G401.6 (cell line): ENCODE measurements around the gene CREB5.
"Not testable (repeated sequence)": the region's sequence is repeated elsewhere in the genome, so short reads cannot be mapped to it uniquely, and the experiment has no call there.

Experiments
- FAIRE-seq: peaks from 2 replicates; lab custom pipeline; 2012; peaks lifted over from hg19 to GRCh38; lab: Jason Lieb, UNC

The CREB5 gene, protein sequence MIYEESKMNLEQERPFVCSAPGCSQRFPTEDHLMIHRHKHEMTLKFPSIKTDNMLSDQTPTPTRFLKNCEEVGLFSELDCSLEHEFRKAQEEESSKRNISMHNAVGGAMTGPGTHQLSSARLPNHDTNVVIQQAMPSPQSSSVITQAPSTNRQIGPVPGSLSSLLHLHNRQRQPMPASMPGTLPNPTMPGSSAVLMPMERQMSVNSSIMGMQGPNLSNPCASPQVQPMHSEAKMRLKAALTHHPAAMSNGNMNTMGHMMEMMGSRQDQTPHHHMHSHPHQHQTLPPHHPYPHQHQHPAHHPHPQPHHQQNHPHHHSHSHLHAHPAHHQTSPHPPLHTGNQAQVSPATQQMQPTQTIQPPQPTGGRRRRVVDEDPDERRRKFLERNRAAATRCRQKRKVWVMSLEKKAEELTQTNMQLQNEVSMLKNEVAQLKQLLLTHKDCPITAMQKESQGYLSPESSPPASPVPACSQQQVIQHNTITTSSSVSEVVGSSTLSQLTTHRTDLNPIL

DNA sequence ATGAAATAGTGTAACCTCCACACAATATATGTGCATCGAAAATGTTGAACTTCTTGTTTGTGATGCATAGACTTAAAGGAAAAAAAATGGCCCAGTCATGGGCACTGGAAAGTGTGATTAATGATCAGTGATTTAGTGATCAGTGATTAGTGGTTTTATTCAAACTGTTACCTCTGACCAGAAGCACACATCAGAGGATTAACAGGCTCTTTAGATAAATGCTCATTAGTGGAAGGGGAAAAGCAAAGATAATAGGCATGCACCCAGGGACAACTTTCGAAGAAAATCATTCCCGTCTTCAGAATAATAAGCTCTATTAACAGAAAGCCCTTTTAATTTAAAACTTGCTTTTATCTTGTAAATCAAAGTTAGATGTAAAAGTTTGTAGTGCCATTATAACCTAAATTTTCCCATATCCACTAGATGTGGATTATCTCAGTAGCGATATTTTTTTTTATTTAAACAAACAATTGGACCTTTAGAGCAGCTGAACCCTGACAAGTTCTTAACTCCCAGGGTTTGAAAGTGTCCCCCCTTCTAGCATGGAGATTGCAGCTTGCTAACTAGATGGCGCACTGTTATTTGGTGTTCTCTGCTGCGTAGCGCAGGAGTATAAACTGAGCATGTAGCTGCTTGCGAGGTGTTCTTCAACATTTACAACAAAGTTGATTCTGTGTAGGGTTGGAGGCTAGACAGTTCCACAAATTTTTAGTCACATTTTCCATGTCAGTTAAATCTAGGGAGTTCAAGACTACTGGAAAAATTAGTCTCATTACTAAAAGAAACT lies at the start of gene CREB5:
CREB5 (plus strand) TSS at position 643 of the 787 bp plus-strand sequence. CDS start 397 bp downstream, outside the sequence.
- no peak for FAIRE-seq

DNA sequence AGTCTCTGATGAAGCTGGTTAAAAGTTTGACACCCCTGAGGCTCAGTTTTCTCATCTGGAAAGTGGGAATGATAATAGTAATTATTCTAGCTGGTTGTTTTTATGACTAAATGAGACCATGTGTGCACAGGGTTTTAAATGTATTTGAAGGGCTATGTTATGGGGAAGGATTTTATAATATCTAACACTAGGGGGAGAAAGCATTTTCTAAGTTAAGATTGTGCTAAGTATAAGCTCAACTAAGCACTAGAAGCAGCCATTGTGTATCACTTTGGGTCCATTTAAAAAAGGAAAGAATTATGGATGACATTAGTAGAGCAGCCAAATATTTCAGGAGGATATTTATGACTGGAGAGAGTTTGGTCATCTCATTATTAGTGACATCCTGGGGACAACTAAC lies 49.5 kb upstream of the CREB5 start:
- no peak for FAIRE-seq

DNA sequence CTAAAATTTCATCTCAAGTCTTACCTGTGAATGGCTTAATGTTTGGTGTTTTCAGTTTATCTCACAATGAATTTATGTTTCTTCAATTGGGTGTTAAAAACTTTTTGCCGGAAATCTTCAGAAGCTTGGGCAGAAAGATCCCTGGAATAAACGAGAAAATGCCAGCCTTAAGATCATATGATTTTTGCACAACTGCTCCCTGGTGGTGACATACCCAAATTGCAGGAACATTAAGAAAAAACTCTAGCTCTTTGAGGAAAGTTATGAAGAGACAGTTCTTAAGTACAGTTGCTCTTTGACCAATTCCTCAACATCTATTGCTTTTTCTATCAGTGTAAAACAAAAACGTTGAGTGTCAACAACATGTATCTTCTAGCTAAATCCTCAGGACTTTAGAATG lies 48.2 kb upstream of the CREB5 start:
- FAIRE-seq: no peak

DNA sequence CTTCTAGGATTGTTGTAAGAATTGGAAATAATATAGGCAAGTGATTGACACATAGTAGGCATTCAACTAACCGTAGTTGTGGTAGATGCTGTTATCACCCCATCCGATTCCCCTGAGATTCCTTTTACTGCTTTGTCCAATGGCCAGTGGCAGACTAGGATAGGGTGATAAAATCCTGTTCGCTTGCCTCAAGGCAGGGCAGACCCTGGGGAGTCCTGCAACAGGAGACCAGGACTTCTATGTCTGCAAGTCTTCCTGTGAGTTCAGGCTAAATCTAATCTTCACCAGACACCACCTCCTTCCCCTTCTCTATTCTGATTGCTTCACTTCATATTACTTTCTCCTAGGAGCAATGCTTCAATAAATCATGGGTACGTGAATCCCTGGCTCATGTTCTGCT lies 42.8 kb upstream of the CREB5 start:
- FAIRE-seq: no peak

DNA sequence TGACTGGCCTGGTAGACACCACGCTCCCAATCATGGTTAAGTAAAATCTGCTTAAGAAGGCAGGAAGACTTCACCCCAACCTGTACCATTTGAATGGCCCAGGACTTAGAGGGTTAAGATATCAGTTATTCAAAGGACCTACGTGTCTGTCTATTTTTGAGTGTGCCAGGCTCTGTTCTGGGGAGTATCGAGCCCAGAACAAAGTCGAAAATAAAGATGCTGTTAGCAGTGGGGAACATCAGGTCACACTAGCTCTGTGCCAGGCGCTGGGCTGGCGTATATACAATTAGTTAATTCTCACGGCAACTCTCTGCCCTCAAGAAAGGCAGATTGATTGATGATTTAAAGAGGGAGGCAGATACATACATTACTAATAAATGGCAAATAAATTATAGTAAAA lies 40.5 kb upstream of the CREB5 start:
- no peak for FAIRE-seq

DNA sequence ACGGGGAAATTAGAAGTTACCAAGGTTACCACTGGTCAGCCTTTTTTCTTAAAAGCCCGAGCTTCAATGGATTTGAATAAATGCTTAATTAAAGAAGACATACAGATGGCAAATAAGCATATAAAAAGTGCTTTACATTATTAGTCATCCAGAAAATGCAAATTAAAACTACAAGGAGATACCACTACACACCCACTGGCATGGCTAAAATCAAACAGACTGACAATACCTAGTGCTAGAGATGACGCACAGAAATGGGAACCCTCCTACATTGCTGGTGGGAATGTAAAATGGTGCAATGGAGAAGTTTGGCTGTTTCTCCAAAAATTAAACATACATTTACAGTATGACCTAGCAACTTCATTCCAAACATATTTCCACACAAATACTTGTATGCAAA lies 38.3 kb upstream of the CREB5 start:
- no peak for FAIRE-seq

DNA sequence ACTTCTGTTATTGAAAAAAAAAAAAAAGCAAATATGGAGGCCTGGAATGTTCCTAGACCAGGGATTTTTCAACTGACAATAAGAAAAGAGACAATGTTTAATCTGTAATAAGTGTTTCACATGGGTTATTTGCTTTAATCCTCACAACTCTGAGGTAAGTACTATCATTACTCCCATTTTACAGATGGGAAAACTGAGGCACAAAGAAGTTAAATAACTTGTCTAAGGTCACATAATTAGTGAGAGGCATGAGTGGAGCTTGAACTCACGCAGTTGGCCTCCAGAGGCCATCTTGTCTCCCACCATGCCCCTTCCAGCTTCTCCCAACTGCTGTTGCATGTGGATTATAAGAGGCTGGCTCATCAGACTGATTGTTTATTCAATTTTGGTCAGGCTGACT lies 36.6 kb upstream of the CREB5 start:
- FAIRE-seq: no peak

DNA sequence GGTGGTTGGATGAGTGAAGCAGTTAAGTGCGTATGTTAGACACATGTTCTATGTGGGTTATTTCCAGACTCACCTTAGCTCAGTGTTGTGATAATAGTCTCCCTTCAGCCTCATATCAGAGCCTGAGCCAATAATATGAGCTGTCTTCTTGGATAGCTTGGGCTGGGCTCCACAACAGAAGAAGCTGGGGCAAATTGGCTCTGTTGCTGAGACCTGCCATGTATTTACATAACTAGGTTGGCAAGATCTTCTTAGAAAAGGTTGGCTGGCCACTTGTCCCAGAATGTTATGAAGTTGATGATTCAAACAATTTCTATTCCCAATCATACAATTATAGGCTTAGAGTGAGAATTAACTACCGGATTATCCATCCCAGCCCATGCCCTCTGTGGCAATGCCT lies 35.7 kb upstream of the CREB5 start:
- FAIRE-seq: no peak

DNA sequence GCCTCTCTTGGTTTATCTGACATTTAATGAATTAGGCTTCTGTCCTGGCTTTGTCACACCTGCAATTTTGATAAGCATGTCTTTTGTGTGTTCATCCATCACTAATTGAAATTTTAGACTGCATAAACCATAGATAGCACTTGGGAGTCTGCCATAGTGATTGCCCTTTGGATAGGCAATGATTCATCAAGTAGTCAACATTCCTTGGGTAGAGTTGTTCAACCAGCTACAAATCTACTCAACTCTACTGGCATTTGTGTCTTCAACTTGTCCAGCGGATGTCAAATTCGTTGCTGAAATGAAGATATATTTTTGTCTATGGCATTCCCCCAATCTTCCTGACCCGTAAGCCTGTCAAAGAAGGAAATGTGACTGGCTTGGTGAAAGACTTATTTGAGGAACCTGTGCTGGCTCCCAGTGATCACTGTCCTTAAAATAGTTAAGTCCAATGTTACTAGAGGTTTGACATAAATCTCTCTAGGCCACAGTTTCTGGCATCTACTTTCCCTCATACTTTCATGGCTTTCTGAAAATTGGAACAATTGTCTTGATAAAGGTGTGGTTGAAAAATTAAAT lies 33.7 kb upstream of the CREB5 start:
- no peak for FAIRE-seq

DNA sequence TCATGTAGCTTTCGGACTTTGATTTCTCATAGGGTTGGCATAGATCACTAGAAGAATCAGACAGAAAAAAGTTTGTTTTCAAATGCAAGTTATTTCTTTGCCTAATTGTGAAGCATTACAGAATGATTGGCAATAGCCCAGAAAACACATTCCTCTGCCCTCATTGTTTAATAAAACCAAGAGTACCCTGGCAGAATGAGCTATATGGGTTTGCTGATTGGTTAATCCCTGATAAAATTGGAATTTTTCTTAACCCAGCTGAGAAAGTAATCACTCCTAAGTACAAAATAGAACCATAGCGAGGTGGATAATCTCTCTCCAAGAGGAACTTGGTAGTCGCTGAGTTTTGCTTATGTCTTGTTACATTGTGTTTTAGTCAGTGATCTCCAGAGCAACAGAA lies 30.9 kb upstream of the CREB5 start:
- FAIRE-seq: no peak

DNA sequence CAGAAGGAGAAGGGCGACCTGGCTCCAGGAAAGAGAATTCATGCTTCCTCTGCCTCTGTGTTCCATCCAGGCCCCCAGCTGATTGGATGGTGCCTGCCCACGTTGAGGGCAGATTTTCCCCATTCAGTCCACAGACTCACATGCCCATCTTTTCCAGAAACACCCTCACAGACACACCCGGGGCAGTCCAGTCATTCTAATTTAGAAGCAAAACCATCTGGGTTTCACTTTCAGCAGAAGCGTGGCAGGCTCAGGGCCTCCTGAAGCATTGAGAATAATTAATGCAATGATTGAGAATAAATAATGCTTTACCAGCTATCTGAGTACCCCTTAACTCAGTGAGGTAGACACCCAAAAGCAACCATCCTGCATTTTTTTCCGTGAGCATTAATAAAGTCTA lies 30.2 kb upstream of the CREB5 start:
- no peak for FAIRE-seq

DNA sequence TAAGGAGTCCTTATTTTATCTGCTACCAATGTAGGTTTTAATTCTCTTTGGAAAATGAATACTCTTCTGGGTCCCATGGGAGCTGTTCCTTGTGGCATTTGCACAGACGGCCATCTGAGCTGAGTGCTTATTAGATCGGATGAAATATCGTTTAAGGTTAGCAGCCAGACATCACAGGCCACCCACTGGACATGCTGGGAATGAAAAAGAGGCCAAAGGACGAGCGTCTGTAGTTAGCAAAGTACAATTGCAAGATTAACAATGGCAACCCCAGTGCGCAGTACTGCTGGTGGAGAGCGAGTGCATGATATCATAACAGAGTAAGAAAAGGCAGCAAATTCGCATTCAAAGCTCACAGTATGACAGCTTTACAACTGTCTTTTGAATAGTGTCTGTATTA lies 28.3 kb upstream of the CREB5 start:
- no peak for FAIRE-seq

DNA sequence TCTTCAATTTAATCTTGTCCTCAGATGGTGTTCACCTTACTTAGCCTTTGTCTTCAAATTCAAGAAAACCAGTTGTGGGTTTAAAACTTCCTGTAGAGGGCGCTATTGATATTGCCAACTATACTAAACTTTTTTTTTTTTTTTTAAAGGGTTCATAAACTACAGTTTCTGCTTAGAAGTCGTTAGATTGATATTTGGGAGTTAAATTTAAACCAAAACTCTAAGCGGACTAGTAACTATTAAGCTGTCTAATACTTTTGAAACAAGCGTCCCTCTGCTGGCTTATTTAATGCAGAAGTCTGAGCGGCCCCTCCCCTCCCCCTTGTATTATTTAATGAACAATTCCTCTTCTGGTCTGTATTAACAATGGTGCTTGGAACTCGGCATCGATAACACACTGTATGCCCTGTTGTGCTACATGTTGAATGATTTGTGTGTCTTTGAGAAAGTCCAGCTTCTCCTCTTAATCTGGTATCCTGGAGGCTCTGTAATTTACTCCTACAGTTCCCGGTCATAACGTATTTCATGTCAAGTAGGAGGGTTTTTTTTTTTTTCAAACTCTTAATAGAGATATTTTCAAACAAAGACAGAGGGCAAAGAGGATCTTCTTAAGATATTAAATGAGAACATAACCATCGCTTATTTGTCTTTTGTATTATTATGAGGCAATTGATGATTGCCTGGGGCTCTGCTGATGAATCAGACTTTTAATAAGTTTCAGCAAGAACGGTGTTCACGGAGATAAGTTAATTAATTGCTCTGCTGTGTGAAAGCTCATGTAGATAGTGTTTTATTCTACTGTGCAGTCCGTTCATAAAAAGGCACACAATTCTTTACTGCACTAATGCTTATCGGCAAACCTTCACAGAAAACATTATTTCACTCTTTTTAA lies 22.6 kb upstream of the CREB5 start:
- FAIRE-seq: peak; percentile 97

DNA sequence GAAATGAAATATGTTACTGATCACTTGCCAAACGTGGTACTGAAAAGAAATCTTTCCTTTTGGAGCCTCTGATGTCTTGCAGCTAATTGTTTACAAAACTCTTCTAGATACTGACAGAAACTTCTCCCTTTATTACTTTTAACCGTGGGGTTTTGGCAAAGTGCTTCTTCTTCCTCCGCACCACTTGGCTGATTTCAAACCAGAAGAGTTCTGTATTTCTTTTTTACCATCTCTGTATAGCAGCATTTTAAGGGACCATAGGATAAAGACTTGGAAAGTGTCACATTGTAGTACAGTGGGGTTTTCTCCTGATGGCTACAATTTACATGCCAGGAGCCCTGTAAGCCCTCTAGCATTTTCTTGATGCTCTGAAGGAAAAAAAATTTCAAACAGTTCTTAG lies 21.9 kb upstream of the CREB5 start:
- FAIRE-seq: no peak

DNA sequence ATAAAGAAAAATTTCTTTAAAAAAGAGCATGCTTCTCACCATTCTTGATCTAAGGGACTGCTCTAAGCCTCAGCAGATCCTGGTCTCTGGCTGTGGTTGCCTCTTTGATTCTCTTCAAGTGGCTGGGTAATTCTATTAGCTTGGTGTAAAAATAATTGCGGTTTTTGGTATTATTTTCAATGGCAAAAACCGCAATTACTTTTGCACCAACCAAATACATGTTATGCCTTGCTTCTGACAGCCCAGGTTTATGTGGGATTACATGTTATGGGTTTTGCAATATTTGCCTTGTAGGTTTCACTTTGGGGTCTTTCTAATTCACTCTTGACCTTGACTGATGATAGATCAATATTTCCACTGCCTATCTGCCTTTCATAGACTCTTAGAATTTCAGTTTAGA lies 20.0 kb upstream of the CREB5 start:
- FAIRE-seq: no peak

DNA sequence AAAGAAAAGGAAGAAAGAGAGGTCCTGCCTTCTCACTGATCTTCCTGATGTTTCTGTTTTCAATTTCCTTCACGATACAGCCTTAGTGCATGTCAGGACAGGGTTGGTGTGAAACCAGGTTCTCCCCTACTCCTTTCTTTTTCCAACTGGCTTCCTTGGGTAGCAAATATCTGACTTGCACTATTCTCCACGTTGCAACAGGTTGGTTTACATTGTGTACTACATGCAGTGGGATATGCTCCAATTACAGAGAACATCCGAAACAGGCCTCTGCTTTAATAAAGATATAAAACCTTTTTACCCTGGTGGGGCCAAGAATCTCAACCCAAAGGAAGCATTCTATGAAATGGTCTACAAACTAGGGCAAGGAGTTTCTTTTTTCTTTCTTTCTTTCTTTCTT lies 16.9 kb upstream of the CREB5 start:
- FAIRE-seq: no peak

DNA sequence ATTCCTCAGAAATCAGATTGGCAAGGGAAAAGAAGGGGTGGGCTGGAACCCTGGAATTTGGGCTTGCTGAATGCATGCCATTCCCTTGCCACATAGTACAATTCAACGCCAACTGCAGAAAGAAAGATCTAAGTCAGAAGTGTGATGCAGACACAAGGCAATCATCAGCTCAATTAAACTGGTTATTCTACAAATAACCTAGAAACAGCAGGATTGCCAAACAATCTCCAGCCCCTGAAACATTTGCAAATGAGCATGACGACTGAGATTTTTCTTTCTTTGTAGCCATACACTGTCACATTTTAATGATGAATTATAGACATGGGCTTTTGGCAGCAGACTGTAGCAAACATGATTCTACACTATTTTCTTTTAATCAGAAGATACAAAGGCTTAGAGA lies 16.5 kb upstream of the CREB5 start:
- FAIRE-seq: no peak

DNA sequence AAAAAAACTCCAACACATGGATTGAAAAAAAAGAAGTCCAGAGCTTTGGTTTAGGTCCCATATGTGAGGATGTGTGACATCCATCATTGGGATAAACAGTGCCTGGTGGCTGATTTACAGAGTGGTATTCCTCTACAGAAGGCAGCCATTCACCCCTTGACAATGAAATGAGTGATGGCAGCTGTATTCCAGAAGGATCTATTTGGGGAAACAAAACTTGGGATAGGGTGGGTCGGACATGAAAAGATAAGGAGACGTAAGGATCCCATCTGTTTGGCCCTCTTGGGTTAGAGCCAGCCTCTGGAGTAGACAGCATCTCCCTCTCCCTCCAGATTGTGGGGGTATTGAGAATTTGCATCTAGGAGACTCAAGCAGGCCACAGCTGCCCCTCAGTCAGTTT lies 15.2 kb upstream of the CREB5 start:
- no peak for FAIRE-seq

DNA sequence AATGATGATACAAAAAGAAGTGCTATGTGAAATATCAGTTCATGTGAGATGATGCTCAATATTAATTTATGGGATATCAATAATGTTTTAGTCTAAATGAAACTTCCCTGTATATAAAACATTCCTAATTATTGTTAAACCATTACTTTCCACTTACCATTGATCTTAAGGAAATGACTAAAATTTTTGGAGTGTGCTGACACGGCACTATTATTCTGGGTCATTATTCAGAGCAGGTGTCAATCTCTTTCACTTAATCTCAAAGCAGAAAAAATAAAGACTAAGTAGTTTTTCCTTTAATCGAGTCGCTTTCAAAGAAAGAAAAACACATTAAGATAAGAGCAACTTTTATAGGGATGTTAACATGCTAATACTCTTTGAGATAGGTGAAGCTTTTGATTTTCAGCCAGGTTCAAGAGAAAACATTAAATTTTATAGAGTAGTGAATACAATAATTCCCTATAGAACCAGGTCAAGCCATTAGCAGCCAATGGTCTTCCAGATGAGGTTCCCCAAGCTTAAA lies 11.4 kb upstream of the CREB5 start:
- FAIRE-seq: no peak

DNA sequence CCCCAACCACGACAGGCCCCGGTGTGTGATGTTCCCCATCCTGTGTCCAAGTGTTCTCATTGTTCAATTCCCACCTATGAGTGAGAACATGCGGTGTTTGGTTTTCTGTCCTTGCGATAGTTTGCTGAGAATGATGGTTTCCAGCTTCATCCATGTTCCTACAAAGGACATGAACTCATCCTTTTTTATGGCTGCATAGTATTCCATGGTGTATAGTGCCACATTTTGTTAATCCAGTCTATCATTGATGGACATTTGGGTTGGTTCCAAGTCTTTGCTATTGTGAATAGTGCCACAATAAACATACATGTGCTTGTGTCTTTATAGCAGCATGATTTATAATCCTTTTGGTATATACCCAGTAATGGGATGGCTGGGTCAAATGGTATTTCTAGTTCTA lies 10.8 kb upstream of the CREB5 start:
- not testable (repeated sequence) for FAIRE-seq

DNA sequence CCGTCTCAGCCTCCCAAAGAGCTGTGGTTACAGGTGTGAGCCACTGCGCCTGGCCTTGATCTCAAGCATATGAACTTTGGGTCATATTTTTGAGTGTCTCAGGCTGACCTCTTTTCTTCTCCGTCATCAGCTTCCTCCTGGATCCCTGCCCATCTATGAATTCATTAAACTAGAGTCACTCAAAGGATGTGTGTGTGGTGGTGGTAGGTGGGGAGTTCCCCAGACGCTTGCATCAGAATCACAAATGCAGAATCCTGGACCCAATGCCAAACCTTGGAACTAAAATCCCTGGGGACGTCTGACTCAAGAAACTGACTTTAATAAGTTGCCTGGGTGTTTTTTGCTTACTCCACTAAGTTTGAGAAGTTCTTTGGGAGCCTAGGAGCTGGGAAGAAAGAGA lies 6.7 kb upstream of the CREB5 start:
- no peak for FAIRE-seq

DNA sequence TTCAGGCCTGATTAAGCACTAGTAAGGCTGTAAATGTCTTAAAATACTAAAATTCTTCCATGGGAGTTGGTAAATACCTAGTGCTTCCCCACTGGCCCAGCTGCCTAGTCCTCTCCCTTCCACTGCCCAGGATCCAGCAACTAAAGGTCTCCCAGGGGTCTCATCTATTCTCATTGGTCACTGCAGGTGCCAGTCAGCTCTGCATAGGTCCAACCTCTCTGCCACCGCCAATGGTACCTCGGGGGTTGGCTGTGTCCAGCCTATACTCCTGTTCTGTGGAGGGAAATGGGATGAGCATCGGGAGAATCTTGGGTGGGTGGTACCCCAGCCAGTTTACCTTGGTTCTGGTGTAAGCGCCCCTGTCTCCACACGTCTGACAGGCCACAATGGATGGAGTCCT lies 6.1 kb upstream of the CREB5 start:
- FAIRE-seq: no peak
